ENCODE results near the gene SIRPA. TPM values are rescaled to one million over a fixed set of nuclear protein-coding genes. Genes with fewer than 3 reads are reported as not detected.

SIRPA gene
- total RNA-seq, 2 donors from 2014 or later: 20.3 to 31.0 TPM

DNA sequence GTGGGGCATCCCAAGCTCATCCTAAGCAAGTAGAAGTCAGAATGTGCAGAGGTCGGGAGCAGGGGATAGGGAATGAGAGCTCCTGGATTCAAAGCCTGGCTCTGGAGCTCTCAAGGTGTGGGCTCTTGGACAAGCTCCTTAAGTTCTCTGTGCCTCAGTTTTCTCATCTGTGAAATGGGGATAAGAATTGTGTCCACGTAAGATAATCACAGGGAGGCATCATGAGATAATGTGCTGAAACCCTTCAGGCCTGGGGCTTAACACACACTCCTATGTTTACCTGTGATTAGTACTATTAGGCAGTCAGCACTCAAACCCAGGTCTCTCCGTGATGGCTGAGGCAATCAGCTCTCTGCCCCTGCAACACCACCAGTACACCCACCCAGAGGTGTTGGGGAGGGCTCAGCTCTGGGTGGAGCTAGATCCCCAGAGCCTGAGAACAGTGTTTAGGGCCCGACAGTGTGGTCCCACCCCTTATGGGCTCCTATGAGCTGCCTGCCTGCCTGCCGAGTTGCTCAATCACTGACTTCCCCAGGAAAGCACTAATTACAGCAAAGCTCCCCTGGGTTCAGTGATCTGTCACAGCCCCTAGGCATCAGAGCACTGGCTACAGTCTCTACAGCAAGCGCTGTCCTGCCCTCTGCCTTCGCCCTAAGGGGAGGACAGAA is 6.3 kb upstream of the SIRPA start:
- H3K27me3 ChIP-seq (replicated peaks; ENCODE audit: insufficient read depth): no peaks in the 10 kb centered on the region
- H3K36me3 ChIP-seq: no peaks in the 10 kb centered on the region
- WGBS: 64% methylated on average over 7 of the region's 7 CpGs
- H3K4me3 ChIP-seq: no peak overlapping the region
- no peak overlapping the region for H3K27ac ChIP-seq
- DNase-seq (ENCODE audit: low spot score): no peak
- H3K9me3 ChIP-seq: no peaks in the 10 kb centered on the region
- intact Hi-C loops (cut with DNase I): no loop called here
- TF ChIP-seq POLR2A (IDR thresholded peaks at IDR 0.05): no peak
- TF ChIP-seq, protein P1, sequence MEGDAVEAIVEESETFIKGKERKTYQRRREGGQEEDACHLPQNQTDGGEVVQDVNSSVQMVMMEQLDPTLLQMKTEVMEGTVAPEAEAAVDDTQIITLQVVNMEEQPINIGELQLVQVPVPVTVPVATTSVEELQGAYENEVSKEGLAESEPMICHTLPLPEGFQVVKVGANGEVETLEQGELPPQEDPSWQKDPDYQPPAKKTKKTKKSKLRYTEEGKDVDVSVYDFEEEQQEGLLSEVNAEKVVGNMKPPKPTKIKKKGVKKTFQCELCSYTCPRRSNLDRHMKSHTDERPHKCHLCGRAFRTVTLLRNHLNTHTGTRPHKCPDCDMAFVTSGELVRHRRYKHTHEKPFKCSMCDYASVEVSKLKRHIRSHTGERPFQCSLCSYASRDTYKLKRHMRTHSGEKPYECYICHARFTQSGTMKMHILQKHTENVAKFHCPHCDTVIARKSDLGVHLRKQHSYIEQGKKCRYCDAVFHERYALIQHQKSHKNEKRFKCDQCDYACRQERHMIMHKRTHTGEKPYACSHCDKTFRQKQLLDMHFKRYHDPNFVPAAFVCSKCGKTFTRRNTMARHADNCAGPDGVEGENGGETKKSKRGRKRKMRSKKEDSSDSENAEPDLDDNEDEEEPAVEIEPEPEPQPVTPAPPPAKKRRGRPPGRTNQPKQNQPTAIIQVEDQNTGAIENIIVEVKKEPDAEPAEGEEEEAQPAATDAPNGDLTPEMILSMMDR (IDR thresholded peaks at IDR 0.05): no peak
- no peak for TF ChIP-seq POLR2AphosphoS5 (IDR thresholded peaks at IDR 0.05)
- no peaks in the 10 kb centered on the region for H3K4me1 ChIP-seq (replicated peaks)

DNA sequence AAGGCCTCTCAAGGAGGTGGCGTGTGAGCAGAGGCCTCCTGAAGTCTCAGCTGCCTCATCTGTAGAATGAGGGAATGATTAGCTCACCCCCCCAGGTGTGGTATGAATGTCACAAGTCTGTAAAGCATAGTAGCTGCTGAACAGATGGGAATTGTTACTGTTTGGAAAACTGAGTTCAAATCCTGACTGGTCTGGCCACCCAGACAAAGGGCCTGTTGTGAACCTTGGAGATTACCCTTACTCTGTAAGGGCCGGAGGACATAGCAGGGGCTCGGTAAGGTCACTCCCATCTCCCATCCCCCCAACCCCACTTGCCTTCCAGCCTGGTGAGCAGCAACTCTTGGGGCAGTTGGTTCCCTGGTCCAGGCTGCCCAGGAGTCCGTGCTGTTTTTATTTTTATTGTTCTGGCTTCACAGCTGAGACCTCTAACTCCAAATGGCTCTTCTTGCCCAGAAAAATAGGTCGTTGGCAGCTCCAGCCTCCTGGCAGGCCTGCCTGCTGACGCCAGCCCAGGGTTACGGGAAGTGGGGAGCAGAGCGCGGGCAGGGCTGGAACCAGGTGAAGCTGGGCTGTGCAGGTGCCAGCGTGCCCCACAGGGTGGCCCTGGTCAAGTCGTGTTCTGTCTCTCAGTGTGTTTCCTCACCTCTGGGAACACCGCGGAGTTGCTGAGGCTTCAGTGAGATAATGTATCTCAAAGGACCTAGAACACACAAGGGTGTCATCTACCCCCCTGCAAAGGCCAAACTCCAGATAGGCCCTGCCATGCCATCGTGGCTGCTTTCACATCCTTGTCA is 4.5 kb upstream of the SIRPA start:
- Histone ChIP-seq H3K36me3 (no peaks in the 10 kb centered on the region), H3K9me3 (no peaks in the 10 kb centered on the region), H3K4me1 (replicated peaks) (no peaks in the 10 kb centered on the region), H3K4me3 (no peak overlapping the region), H3K27me3 (replicated peaks; ENCODE audit: insufficient read depth) (no peaks in the 10 kb centered on the region), H3K27ac (no peak overlapping the region)
- DNase-seq (ENCODE audit: low spot score): no peak
- WGBS: 57% methylated on average over 14 of the region's 14 CpGs
- TF ChIP-seq POLR2AphosphoS5 (IDR thresholded peaks at IDR 0.05): peak; percentile 41
- no peak for TF ChIP-seq POLR2A (IDR thresholded peaks at IDR 0.05)
- TF ChIP-seq, protein P1 (IDR thresholded peaks at IDR 0.05): no peak
- intact Hi-C loops (cut with DNase I): no loop called here

DNA sequence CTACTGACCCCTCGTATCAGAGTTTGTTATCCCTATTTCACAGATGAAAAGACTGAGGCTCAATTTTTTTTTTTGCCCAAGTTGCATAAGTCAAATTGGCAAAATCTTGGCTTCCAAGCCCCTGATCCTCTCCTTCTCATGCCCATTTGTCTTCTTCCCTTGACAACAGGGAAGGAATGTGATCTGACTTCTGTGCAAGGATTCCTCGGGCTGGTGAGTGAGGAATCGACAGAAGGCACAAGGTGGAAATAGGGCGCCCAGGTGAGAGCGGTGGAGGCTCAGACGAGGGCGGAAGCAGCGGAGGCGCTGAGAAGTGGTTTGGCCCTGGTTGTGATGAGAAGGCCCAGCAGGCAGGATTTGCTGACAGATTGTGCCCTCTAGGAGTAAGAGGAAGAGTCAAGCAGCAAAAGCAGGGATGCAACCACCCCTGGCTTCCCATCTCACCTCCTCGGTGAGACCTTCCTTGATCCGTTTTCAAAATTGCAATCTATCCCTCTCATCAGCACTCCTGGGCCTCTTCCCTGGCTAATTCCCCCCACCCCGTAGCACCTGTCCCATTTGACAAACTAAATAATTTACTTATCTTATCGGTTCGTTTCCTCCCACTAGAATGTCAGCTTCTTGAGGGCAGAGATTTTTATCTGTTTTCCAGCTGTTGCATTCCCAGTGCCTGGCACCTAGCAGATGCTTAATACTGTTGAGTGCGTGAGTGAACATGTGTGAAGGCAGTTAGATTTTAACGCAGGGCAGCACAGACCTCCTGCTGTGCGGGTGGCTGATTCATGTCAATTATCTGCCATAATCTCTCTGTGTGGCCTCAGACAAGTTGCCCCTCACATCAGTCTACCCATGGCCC is 3.7 kb upstream of the SIRPA start:
- Histone ChIP-seq H3K9me3 (no peaks in the 10 kb centered on the region), H3K27me3 (replicated peaks; ENCODE audit: insufficient read depth) (no peaks in the 10 kb centered on the region), H3K4me1 (replicated peaks) (no peaks in the 10 kb centered on the region), H3K36me3 (no peaks in the 10 kb centered on the region), H3K4me3 (no peak overlapping the region), H3K27ac (no peak overlapping the region)
- intact Hi-C loops (cut with DNase I): no loop called here
- TF ChIP-seq, protein P1 (IDR thresholded peaks at IDR 0.05): no peak
- TF ChIP-seq POLR2AphosphoS5 (IDR thresholded peaks at IDR 0.05): no peak
- TF ChIP-seq POLR2A (IDR thresholded peaks at IDR 0.05): no peak
- DNase-seq (ENCODE audit: low spot score): no peak
- 86% methylated on average over 17 of the region's 17 CpGs for WGBS

DNA sequence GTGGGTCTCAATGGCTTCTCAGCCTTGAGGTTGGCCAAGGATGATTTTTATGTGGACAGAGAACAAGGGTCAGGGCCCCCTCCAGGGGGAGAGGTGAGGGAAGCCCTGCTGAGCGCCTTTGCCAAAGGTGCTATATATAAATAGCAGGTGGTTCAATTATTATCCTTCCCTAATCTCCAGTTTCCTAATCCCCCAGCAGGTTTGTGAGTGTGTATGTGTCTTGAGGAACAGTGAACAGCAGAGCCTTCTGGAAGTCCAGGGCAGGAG is 3.2 kb upstream of the SIRPA start:
- Histone ChIP-seq H3K27me3 (replicated peaks; ENCODE audit: insufficient read depth) (no peaks in the 10 kb centered on the region), H3K27ac (no peak overlapping the region), H3K4me1 (replicated peaks) (no peaks in the 10 kb centered on the region), H3K9me3 (no peaks in the 10 kb centered on the region), H3K36me3 (no peaks in the 10 kb centered on the region), H3K4me3 (no peak overlapping the region)
- no peak for TF ChIP-seq POLR2AphosphoS5 (IDR thresholded peaks at IDR 0.05)
- TF ChIP-seq POLR2A (IDR thresholded peaks at IDR 0.05): no peak
- TF ChIP-seq, protein P1 (IDR thresholded peaks at IDR 0.05): no peak
- intact Hi-C loops (cut with DNase I): no loop called here
- 92% methylated on average over 1 of the region's 1 CpG for WGBS
- DNase-seq (ENCODE audit: low spot score): no peak
